GM21737 (cell line): ENCODE results near the gene MYO3B.

Experiments
- ATAC-seq: cut with Tn5 transposase; IDR thresholded peaks from one replicate; pipeline ENCODE4 v1.9.1; 2021; ENCODE audit warnings: mild to moderate bottlenecking, moderate library complexity; ENCODE audit not compliant: unreplicated experiment

MYO3B gene

GRCh38 chr2:170162271-170162632, 15.7 kb upstream of the MYO3B start:
- no peak for ATAC-seq

- no peak for ATAC-seq
These were observed 14.4 kb upstream of the MYO3B start for GRCh38 chr2:170163411-170164065.

DNA sequence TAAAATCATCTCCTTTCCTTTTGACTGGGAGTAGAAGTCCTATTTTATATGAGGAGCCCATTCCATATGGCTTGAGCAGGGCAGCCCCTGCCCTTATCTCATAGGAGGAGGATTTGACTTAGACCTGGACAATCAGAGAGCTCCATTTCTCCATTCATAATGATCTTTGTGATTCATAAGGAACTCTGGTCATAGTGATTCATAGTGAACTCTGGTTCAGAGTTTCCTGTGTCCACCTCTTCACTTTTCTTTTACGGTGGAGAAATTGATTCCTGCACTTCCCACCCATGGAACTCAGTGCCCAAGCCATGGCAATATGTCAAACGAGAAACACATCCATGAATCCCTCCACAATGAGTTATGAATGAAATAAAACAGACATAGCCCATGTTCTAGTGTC, 12.8 kb upstream of the MYO3B start:
- no peak for ATAC-seq

DNA sequence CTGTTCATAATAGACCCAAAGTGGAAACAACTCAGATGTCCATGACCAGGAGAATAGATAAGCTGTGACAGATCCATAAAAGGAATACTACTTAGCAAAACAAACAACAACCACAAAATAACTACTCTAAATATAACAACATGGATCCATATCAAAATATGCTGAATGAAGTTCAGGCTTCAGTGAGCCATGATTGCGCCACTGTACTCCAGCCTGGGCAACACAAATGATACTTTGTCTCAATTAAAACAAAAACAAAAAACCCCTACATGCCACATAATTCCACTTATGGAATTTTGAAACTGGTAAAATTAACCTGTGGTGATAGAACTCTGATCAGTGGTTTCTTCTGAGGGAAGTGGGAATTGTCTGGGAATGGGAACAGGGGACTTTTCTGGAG, 11.2 kb upstream of the MYO3B start:
- ATAC-seq, result no peak

- no peak for ATAC-seq
These were observed 7.5 kb upstream of the MYO3B start for GRCh38 chr2:170170281-170171040.

DNA sequence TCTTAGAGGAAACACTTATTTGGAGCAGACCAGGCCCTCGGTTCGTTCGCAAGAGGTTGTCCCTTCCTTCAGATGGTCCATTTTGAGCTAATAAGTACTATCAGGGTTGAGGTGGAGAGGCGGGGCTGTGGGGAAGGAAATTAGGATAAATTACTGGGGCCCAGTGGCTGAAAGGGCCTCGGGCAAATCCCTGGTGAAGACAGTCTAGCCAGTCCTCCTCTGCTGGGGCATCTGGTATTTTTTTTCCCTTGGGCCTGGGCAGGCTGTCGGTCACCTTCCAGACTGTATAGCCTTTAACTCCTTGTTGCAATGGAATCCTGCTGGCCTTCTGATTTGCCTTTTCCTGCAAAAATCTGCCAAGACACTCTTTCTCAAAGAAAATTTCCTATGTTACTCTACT, 1.7 kb upstream of the MYO3B start:
- ATAC-seq, result no peak

DNA sequence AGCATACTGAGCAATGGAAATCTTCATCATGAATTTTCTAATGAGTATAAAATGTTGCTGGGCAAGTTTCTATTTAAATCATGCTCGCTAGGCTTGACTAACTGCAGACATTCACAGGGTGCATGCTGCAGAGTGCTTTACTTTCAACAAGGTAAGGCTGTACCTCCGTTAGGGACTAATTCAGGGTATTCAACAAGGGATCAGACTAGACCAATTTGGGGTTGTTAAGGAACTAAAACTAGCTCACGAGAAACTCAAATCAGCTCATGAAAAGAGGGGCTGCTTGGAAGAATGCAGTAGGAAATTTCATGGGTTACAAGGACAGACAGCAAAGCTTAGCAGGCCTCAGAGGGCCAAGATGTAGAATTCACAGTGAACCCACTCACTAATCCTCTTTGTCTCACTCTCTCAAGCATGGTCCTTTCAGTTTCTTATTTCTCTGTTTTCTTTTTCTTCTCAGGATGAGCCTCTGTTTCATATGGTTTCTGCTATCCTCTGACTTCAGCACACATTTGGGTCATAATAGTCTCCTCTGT, 2.2 kb downstream of the MYO3B start:
- peak; percentile 65 for ATAC-seq

DNA sequence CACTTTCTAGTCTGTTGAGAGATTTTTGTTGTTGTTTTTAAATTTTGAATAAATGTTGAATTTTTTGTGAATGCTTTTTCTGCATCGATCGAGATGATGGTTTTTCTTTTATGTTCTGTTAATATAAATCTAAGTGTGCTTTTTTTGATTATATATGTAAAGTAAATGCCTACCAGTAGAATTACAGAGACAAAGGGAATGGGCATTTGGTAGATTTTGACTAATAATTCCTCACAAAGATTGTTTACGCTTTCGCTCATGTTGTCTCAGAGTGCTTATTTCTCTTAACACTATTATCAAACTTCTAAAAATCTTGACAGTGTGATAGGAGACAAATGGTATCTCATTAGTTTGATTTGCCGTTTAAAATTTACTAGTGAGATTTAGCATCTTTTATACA, 3.7 kb downstream of the MYO3B start:
- ATAC-seq, result no peak

DNA sequence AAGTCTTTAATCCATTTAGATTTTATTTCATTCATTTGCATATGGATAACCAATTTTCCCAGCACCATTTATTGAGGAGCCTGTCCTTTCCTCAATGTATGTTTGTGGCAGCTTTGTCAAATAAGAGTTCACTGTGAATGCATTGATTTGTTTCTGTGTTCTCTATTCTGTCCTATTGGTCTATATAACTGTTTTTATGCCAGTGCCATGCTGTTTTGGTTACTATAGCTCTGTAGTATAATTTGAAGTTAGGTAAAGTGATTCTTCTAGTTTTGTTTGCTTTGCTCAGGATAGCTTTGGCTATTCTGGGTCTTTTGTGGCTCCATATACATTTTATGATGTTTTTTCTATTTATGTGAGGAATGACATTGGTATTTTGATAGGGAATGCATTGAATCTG, 7.4 kb downstream of the MYO3B start:
- ATAC-seq, result no peak

DNA sequence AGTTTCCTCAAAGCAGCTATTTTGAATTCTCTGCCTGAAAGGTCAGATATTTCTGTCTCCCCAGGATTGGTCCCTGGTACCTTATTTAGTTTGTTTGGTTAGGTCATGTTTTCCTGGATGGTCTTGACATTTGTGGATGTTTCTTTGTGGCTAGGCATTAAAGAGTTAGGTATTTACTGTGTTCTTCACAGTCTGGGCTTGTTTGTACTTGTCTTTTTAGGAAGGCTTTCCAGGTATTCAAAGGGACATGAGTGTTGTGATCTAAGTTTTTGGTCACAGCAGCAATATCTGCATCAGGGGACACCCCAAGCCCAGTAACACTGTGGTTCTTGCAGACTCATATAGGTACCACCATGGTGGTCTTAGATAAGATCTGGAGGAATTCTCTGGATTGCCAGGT, 11.8 kb downstream of the MYO3B start:
- no peak for ATAC-seq

DNA sequence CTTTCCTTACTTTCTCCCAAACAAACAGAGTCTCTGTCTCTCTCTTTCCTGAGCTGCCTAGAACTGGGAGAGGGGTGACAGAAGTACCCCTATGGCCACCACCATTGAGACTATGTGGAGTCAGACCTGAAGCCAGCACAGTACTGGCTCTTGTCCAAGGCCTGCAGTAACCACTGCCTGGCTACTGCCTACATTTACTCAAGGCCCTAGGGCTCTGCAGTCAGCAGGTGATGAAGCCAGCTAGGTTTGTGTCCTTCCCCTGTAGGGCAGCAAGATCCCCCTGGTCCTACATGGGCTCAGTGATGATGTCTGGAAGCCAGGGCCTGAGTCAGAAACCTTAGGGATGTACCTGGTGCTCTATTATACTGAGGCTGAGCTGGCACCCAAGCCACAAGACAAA, 12.2 kb downstream of the MYO3B start:
- no peak for ATAC-seq

- ATAC-seq, result no peak
These were observed 13.4 kb downstream of the MYO3B start for GRCh38 chr2:170191166-170191866.

GRCh38 chr2:170196963-170197362, 19.0 kb downstream of the MYO3B start:
- no peak for ATAC-seq

DNA sequence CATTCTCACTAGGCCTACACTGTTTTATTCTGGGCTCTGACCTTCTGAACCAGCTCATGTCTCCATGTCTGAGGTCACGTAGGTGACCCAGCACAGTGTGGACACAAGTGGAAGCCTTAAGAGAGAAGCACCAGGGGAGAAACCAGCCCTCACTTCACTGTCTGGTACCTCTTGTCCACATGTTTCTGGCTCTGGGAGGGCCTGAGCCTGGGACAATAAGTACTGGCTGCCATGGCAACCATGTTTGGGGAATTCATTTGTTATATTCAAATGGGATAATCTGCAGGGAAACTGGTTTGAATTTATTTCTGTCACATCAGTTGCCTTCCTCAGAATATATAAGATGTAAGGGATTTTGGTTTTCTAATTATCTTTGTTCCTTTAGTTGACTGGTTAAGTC, 23.3 kb downstream of the MYO3B start:
- ATAC-seq, result no peak

- no peak for ATAC-seq
These were observed 23.9 kb downstream of the MYO3B start for GRCh38 chr2:170201734-170202393.

DNA sequence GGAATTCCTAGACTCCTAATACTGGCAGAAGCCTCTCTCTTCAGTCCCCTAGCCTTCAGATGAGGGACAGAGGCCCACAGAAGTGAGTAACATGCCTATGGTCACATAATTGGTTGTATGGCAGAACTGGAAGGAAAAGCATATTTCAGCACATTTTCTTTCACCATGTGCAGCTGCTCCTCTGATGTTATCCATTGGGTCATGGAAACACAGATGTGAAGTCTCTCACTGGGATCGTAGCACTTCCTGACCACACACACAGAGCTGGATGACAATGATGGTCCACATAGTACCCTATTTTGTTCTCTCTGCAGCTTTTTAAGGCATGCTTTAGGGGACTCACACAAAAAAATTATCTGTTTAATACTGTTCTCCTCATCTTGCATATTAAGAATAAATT, 24.5 kb downstream of the MYO3B start:
- ATAC-seq, result no peak

GRCh38 chr2:170204298-170204951, 26.5 kb downstream of the MYO3B start:
- ATAC-seq, result no peak

- ATAC-seq, result no peak
These were observed 28.3 kb downstream of the MYO3B start for GRCh38 chr2:170206246-170206645.

- no peak for ATAC-seq
These were observed 29.0 kb downstream of the MYO3B start for GRCh38 chr2:170206805-170207407.

- ATAC-seq, result no peak
These were observed 30.0 kb downstream of the MYO3B start for GRCh38 chr2:170207901-170208300.
